ENCODE data around the gene CDC42BPB. TPM values are rescaled to one million over a fixed set of nuclear protein-coding genes. Genes with fewer than 3 reads are reported as not detected.
A peak's percentile ranks its signal among the peaks of the same experiment; 100 is the strongest.

CDC42BPB gene
- total RNA-seq, 1 donor from 2014 or later, result 64.6 TPM

GRCh38 chr14:102916347-102917055 is 140.8 kb downstream of the CDC42BPB start:
- peak; percentile 19 for DNase-seq
- no peak for ATAC-seq (ENCODE audit: poor library complexity)
- intact Hi-C loops (cut with DNase I), result no loop called here

GRCh38 chr14:102915292-102916110 is 141.8 kb downstream of the CDC42BPB start:
- intact Hi-C loops (cut with DNase I), result no loop called here
- DNase-seq (peak; percentile 22), ATAC-seq (ENCODE audit: poor library complexity) (no peak)

GRCh38 chr14:102914474-102915291 is 142.7 kb downstream of the CDC42BPB start:
- DNase-seq, result peak; percentile 30
- intact Hi-C loops (cut with DNase I), result no loop called here
- no peak for ATAC-seq (ENCODE audit: poor library complexity)

GRCh38 chr14:102913341-102914211 is 143.8 kb downstream of the CDC42BPB start:
- ATAC-seq (ENCODE audit: poor library complexity) (no peak), DNase-seq (peak; percentile 30)
- intact Hi-C loops (cut with DNase I), result no loop called here

- intact Hi-C loops (cut with DNase I), result no loop called here
- DNase-seq (no peak), ATAC-seq (ENCODE audit: poor library complexity) (no peak)
These were observed 145.2 kb downstream of the CDC42BPB start for GRCh38 chr14:102911991-102912761.

- intact Hi-C loops (cut with DNase I), result no loop called here
- ATAC-seq (ENCODE audit: poor library complexity), result no peak
- DNase-seq, result no peak
These were observed 145.8 kb downstream of the CDC42BPB start for GRCh38 chr14:102911541-102911951.

GRCh38 chr14:102910442-102910841 is 146.9 kb downstream of the CDC42BPB start:
- DNase-seq (peak; percentile 19), ATAC-seq (ENCODE audit: poor library complexity) (no peak)
- intact Hi-C loops (cut with DNase I), result no loop called here

GRCh38 chr14:102909911-102910310 is 147.4 kb downstream of the CDC42BPB start:
- ATAC-seq (ENCODE audit: poor library complexity) (no peak), DNase-seq (no peak)
- intact Hi-C loops (cut with DNase I), result loop anchor here (10.0 kb wide), 1 partner anchor 85 kb away; no protein-coding TSS in a partner anchor

GRCh38 chr14:102909462-102909861 is 147.9 kb downstream of the CDC42BPB start:
- no peak for DNase-seq

GRCh38 chr14:102908766-102909455 is 148.4 kb downstream of the CDC42BPB start:
- DNase-seq (peak; percentile 29), ATAC-seq (ENCODE audit: poor library complexity) (no peak)
- intact Hi-C loops (cut with DNase I), result loop anchor here (10.0 kb wide), 1 partner anchor 84 kb away; no protein-coding TSS in a partner anchor

More at GRCh38 chr14:102909462-102909861, 147.9 kb downstream of the CDC42BPB start:
- intact Hi-C loops (cut with DNase I), result loop anchor here (10.0 kb wide), 1 partner anchor 85 kb away; no protein-coding TSS in a partner anchor
- ATAC-seq (ENCODE audit: poor library complexity), result no peak

GRCh38 chr14:102907980-102908730 is 149.2 kb downstream of the CDC42BPB start:
- intact Hi-C loops (cut with DNase I), result loop anchor here (10.0 kb wide), 1 partner anchor 83 kb away; no protein-coding TSS in a partner anchor
- DNase-seq, result peak; percentile 41
- ATAC-seq (ENCODE audit: poor library complexity), result no peak

- ATAC-seq (ENCODE audit: poor library complexity) (no peak), DNase-seq (peak; percentile 24)
- intact Hi-C loops (cut with DNase I), result loop anchor here (10.0 kb wide), 1 partner anchor 83 kb away; no protein-coding TSS in a partner anchor
These were observed 150.0 kb downstream of the CDC42BPB start for GRCh38 chr14:102907303-102907844.

- ATAC-seq (ENCODE audit: poor library complexity), result no peak
- DNase-seq, result peak; percentile 36
- intact Hi-C loops (cut with DNase I), result loop anchor here (10.0 kb wide), 1 partner anchor 82 kb away; no protein-coding TSS in a partner anchor
These were observed 150.6 kb downstream of the CDC42BPB start for GRCh38 chr14:102906616-102907302.

GRCh38 chr14:102905116-102906108 is 151.9 kb downstream of the CDC42BPB start:
- DNase-seq (peak; percentile 10), ATAC-seq (ENCODE audit: poor library complexity) (no peak)
- intact Hi-C loops (cut with DNase I), result loop anchor here (10.0 kb wide), 1 partner anchor 81 kb away; no protein-coding TSS in a partner anchor

Measured in Right ventricle myocardium superior (tissue), 1 donor.